Measurements from ENCODE around the gene TRIM44. TPM values are rescaled to one million over a fixed set of nuclear protein-coding genes. Genes with fewer than 3 reads are reported as not detected.
"Not testable (repeated sequence)": the region's sequence is repeated elsewhere in the genome, so short reads cannot be mapped to it uniquely, and the experiment has no call there.

Gene TRIM44
- total RNA-seq, 3 donors from 2014 or later (not counting 1 experiment from before 2014, with no cell fraction given) = 47.0 to 62.6 (median 51.9) TPM

DNA sequence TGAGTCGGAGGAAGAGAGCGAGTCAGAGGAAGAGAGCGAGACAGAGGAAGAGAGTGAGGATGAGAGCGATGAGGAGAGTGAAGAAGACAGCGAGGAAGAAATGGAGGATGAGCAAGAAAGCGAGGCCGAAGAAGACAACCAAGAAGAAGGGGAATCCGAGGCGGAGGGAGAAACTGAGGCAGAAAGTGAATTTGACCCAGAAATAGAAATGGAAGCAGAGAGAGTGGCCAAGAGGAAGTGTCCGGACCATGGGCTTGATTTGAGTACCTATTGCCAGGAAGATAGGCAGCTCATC, 780 bp downstream of the TRIM44 start:
- Histone ChIP-seq H3K4me3 (ENCODE audit: low read length) (peak overlapping the region; percentile 84), H3K4me1 (ENCODE audit: control insufficient read depth, insufficient read depth, low read length) (peaks cover 20% of the 10 kb centered on the region), H3K27me3 (ENCODE audit: control insufficient read depth, insufficient read depth, low read length) (peaks cover 2% of the 10 kb centered on the region), H3K36me3 (ENCODE audit: control insufficient read depth, insufficient read depth, low read length) (no peaks in the 10 kb centered on the region), H3K9me3 (ENCODE audit: control insufficient read depth, insufficient read depth, low read length) (peaks cover 20% of the 10 kb centered on the region), H3K27ac (ENCODE audit: low read length) (peak overlapping the region; percentile 87)
- Mint-ChIP-seq H3K27ac (peak overlapping the region; percentile 93 to 98), H3K36me3 (peaks cover 20% of the 10 kb centered on the region), H3K4me3 (peak overlapping the region; percentile 90), H3K27me3 (ENCODE audit: low read depth in 2 of 2) (peaks cover 9 to 11% of the 10 kb centered on the region in 2 donors), H3K9me3 (peaks cover 9 to 20% of the 10 kb centered on the region in 2 donors), H3K4me1 (peaks cover 55 to 56% of the 10 kb centered on the region in 2 donors)
- intact Hi-C loops (cut with micrococcal nuclease) = loop anchor here (5.0 kb wide), 1 partner anchor 624 kb away; the partner anchor contains the start of gene COMMD9
- no peak for ATAC-seq
- 93% methylated on average over 10 of the region's 10 CpGs for WGBS (ENCODE audit: insufficient coverage)
- TF ChIP-seq, protein P1, sequence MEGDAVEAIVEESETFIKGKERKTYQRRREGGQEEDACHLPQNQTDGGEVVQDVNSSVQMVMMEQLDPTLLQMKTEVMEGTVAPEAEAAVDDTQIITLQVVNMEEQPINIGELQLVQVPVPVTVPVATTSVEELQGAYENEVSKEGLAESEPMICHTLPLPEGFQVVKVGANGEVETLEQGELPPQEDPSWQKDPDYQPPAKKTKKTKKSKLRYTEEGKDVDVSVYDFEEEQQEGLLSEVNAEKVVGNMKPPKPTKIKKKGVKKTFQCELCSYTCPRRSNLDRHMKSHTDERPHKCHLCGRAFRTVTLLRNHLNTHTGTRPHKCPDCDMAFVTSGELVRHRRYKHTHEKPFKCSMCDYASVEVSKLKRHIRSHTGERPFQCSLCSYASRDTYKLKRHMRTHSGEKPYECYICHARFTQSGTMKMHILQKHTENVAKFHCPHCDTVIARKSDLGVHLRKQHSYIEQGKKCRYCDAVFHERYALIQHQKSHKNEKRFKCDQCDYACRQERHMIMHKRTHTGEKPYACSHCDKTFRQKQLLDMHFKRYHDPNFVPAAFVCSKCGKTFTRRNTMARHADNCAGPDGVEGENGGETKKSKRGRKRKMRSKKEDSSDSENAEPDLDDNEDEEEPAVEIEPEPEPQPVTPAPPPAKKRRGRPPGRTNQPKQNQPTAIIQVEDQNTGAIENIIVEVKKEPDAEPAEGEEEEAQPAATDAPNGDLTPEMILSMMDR (IDR thresholded peaks at IDR 0.05) = no peak
- no peak for DNase-seq

- H3K4me3 Mint-ChIP-seq = peak overlapping the region; percentile 90
- H3K9me3 Mint-ChIP-seq = peaks cover 9 to 20% of the 10 kb centered on the region in 2 donors
- H3K36me3 Mint-ChIP-seq = peaks cover 20% of the 10 kb centered on the region
These were observed 2.4 kb downstream of the TRIM44 start for GRCh38 chr11:35664977-35665441.

GRCh38 chr11:35667257-35667656, 4.7 kb downstream of the TRIM44 start:
- no peak overlapping the region for H3K4me3 Mint-ChIP-seq
- H3K9me3 Mint-ChIP-seq = peaks cover 9 to 20% of the 10 kb centered on the region in 2 donors
- Histone ChIP-seq H3K4me1 (ENCODE audit: control insufficient read depth, insufficient read depth, low read length) (peaks cover 12% of the 10 kb centered on the region), H3K4me3 (ENCODE audit: low read length) (no peak overlapping the region), H3K27me3 (ENCODE audit: control insufficient read depth, insufficient read depth, low read length) (no peaks in the 10 kb centered on the region), H3K9me3 (ENCODE audit: control insufficient read depth, insufficient read depth, low read length) (peaks cover 20% of the 10 kb centered on the region), H3K36me3 (ENCODE audit: control insufficient read depth, insufficient read depth, low read length) (no peaks in the 10 kb centered on the region), H3K27ac (ENCODE audit: low read length) (no peak overlapping the region)
- WGBS (ENCODE audit: insufficient coverage) = 100% methylated on average over 1 of the region's 1 CpG
- no peak for ATAC-seq
- TF ChIP-seq, protein P1 (IDR thresholded peaks at IDR 0.05) = no peak
- no peak for DNase-seq
- no peak overlapping the region for H3K27ac Mint-ChIP-seq
- peaks cover 76% of the 10 kb centered on the region in 2 donors for H3K4me1 Mint-ChIP-seq
- intact Hi-C loops (cut with micrococcal nuclease) = no loop called here
- no peaks in the 10 kb centered on the region for H3K27me3 Mint-ChIP-seq (ENCODE audit: low read depth in 2 of 2)
- H3K36me3 Mint-ChIP-seq = peaks cover 20% of the 10 kb centered on the region

More at GRCh38 chr11:35664977-35665441, 2.4 kb downstream of the TRIM44 start:
- Histone ChIP-seq H3K27ac (ENCODE audit: low read length) (no peak overlapping the region), H3K9me3 (ENCODE audit: control insufficient read depth, insufficient read depth, low read length) (peaks cover 20% of the 10 kb centered on the region), H3K4me3 (ENCODE audit: low read length) (no peak overlapping the region), H3K27me3 (ENCODE audit: control insufficient read depth, insufficient read depth, low read length) (no peaks in the 10 kb centered on the region), H3K4me1 (ENCODE audit: control insufficient read depth, insufficient read depth, low read length) (peaks cover 20% of the 10 kb centered on the region), H3K36me3 (ENCODE audit: control insufficient read depth, insufficient read depth, low read length) (no peaks in the 10 kb centered on the region)
- Mint-ChIP-seq H3K27ac (peak overlapping the region; percentile 93 to 98), H3K27me3 (ENCODE audit: low read depth in 2 of 2) (no peaks in the 10 kb centered on the region), H3K4me1 (peaks cover 63 to 64% of the 10 kb centered on the region in 2 donors)
- TF ChIP-seq, protein P1 (IDR thresholded peaks at IDR 0.05) = no peak
- ATAC-seq = no peak
- DNase-seq = no peak
- intact Hi-C loops (cut with micrococcal nuclease) = loop anchor here (5.0 kb wide), 1 partner anchor 622 kb away; the partner anchor contains the start of gene COMMD9
- 100% methylated on average over 3 of the region's 5 CpGs for WGBS (ENCODE audit: insufficient coverage)

DNA sequence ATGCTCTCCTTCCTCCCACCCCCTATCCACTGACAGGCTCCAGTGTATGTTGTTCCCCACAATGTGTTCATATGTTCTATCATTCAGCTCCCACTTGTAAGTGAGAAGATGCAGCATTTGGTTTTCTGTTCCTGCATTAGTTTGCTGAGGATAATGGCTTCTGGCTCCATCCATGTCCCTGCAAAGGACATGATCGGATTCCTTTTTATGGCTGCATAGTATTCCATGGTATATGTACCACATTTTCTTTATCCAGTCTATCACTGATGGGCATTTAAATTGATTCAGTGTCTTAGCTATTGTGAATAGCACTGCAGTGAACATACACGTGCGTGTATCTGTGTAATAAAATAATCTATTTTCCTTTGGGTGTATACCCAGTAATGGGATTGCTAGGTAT, 5.8 kb downstream of the TRIM44 start:
- H3K4me3 ChIP-seq (ENCODE audit: low read length); ATAC-seq; H3K27me3 Mint-ChIP-seq (ENCODE audit: low read depth in 2 of 2); DNase-seq; intact Hi-C loops (cut with micrococcal nuclease); H3K27ac ChIP-seq (ENCODE audit: low read length); H3K4me1 ChIP-seq (ENCODE audit: control insufficient read depth, insufficient read depth, low read length); H3K27ac Mint-ChIP-seq; H3K27me3 ChIP-seq (ENCODE audit: control insufficient read depth, insufficient read depth, low read length); H3K36me3 ChIP-seq (ENCODE audit: control insufficient read depth, insufficient read depth, low read length); H3K4me3 Mint-ChIP-seq: not testable (repeated sequence)
- Mint-ChIP-seq H3K36me3 (peaks cover 20% of the 10 kb centered on the region), H3K4me1 (peaks cover 77 to 79% of the 10 kb centered on the region in 2 donors), H3K9me3 (peaks cover 6 to 16% of the 10 kb centered on the region in 2 donors)
- 100% methylated on average over 3 of the region's 3 CpGs for WGBS (ENCODE audit: insufficient coverage)
- peaks cover 17% of the 10 kb centered on the region for H3K9me3 ChIP-seq (ENCODE audit: control insufficient read depth, insufficient read depth, low read length)
